ENCODE data around the gene XAB2. TPM values are rescaled to one million over a fixed set of nuclear protein-coding genes. Genes with fewer than 3 reads are reported as not detected.

XAB2 gene
- total and polyA plus RNA-seq, 5 experiments from 2014 or later: 6.6 to 71.0 (median 17.6) TPM

GRCh38 chr19:7625763-7626372 is 3.5 kb downstream of the XAB2 start:
- Mint-ChIP-seq H3K4me1 (peaks cover 23 to 38% (median 34%) of the 10 kb centered on the region in 4 donors), H3K27ac (peak overlapping the region in 1 of 10 donors; percentile 53), H3K9me3 (no peaks in the 10 kb centered on the region), H3K27me3 (no peaks in the 10 kb centered on the region), H3K36me3 (peaks cover 0 to 42% (median 8%) of the 10 kb centered on the region in 3 donors), H3K4me3 (peak overlapping the region in 1 of 10 donors; percentile 2)
- POLR2A ChIA-PET: interaction anchor here (0.5 to 1.6 kb wide), 2 partner anchors 11 to 12 kb away, joined by 4 read pairs; partner anchors contain the start of gene STXBP2
- no peak for ATAC-seq
- no peak for DNase-seq

GRCh38 chr19:7624810-7625209 is 4.5 kb downstream of the XAB2 start:
- DNase-seq (no peak), ATAC-seq (no peak)
- Mint-ChIP-seq H3K27ac (no peak overlapping the region), H3K9me3 (no peaks in the 10 kb centered on the region), H3K4me1 (peaks cover 21 to 29% (median 23%) of the 10 kb centered on the region in 4 donors), H3K27me3 (no peaks in the 10 kb centered on the region), H3K4me3 (no peak overlapping the region), H3K36me3 (peaks cover 0 to 46% (median 8%) of the 10 kb centered on the region in 3 donors)
- POLR2A ChIA-PET: interaction anchor here (0.9 kb wide), 1 partner anchor 85 kb away, joined by 3 read pairs; no protein-coding TSS in a partner anchor

GRCh38 chr19:7623725-7624603 is 5.4 kb downstream of the XAB2 start:
- Mint-ChIP-seq H3K4me1 (peaks cover 13 to 21% (median 15%) of the 10 kb centered on the region in 4 donors), H3K27ac (peak overlapping the region in 1 of 10 donors; percentile 34), H3K4me3 (no peak overlapping the region), H3K36me3 (peaks cover 0 to 42% (median 5%) of the 10 kb centered on the region in 3 donors), H3K27me3 (no peaks in the 10 kb centered on the region), H3K9me3 (no peaks in the 10 kb centered on the region)
- POLR2A ChIA-PET: interaction anchor here (0.6 kb wide), 1 partner anchor 550 kb away, joined by 3 read pairs; no protein-coding TSS in a partner anchor
- no peak for ATAC-seq
- no peak for DNase-seq

GRCh38 chr19:7622933-7623685 is 6.2 kb downstream of the XAB2 start:
- ATAC-seq: no peak
- peaks cover 0 to 48% (median 10%) of the 10 kb centered on the region in 3 donors for H3K36me3 Mint-ChIP-seq

GRCh38 chr19:7620442-7621412 is 8.6 kb downstream of the XAB2 start:
- POLR2A ChIA-PET: interaction anchor here (0.5 kb wide), 1 partner anchor 824 kb away, joined by 3 read pairs; no protein-coding TSS in a partner anchor

More at GRCh38 chr19:7622933-7623685, 6.2 kb downstream of the XAB2 start:
- peak overlapping the region in 1 of 10 donors; percentile 56 for H3K27ac Mint-ChIP-seq
- no peaks in the 10 kb centered on the region for H3K9me3 Mint-ChIP-seq
- H3K4me1 Mint-ChIP-seq: peaks cover 4 to 12% (median 8%) of the 10 kb centered on the region in 4 donors
- DNase-seq: no peak
- H3K27me3 Mint-ChIP-seq: no peaks in the 10 kb centered on the region
- POLR2A ChIA-PET: interaction anchor here (0.6 kb wide), 3 partner anchors 25 to 549 kb away, joined by 3 read pairs; no protein-coding TSS in a partner anchor
- H3K4me3 Mint-ChIP-seq: peak overlapping the region in 1 of 10 donors; percentile 34

GRCh38 chr19:7619671-7620441 is 9.5 kb downstream of the XAB2 start:
- ATAC-seq: no peak
- POLR2A ChIA-PET: no interaction called here
- H3K9me3 Mint-ChIP-seq: no peaks in the 10 kb centered on the region
- DNase-seq: no peak
- no peak overlapping the region for H3K4me3 Mint-ChIP-seq
- H3K27me3 Mint-ChIP-seq: no peaks in the 10 kb centered on the region
- peaks cover 0 to 48% (median 15%) of the 10 kb centered on the region in 3 donors for H3K36me3 Mint-ChIP-seq
- peak overlapping the region in 1 of 10 donors; percentile 9 for H3K27ac Mint-ChIP-seq
- H3K4me1 Mint-ChIP-seq: peaks cover 0 to 5% (median 2%) of the 10 kb centered on the region in 4 donors

More at GRCh38 chr19:7620442-7621412, 8.6 kb downstream of the XAB2 start:
- no peak overlapping the region for H3K4me3 Mint-ChIP-seq
- peaks cover 0 to 51% (median 15%) of the 10 kb centered on the region in 3 donors for H3K36me3 Mint-ChIP-seq
- no peaks in the 10 kb centered on the region for H3K27me3 Mint-ChIP-seq
- no peaks in the 10 kb centered on the region for H3K9me3 Mint-ChIP-seq
- no peak overlapping the region for H3K27ac Mint-ChIP-seq
- H3K4me1 Mint-ChIP-seq: peaks cover 0 to 5% (median 2%) of the 10 kb centered on the region in 4 donors
- ATAC-seq (no peak), DNase-seq (no peak)

GRCh38 chr19:7618771-7619510 is 10.4 kb downstream of the XAB2 start:
- Mint-ChIP-seq H3K4me1 (peaks cover 0 to 5% (median 2%) of the 10 kb centered on the region in 4 donors), H3K4me3 (peak overlapping the region in 1 of 10 donors; percentile 29), H3K36me3 (peaks cover 0 to 46% (median 15%) of the 10 kb centered on the region in 3 donors), H3K9me3 (no peaks in the 10 kb centered on the region), H3K27me3 (no peaks in the 10 kb centered on the region), H3K27ac (peak overlapping the region in 5 of 10 donors; percentile 11 to 91 (median 51))
- no peak for ATAC-seq
- no peak for DNase-seq
- POLR2A ChIA-PET: no interaction called here

- DNase-seq (no peak), ATAC-seq (no peak)
- Mint-ChIP-seq H3K4me3 (no peak overlapping the region), H3K9me3 (no peaks in the 10 kb centered on the region), H3K27me3 (no peaks in the 10 kb centered on the region), H3K27ac (peak overlapping the region in 4 of 10 donors; percentile 11 to 91 (median 64)), H3K4me1 (peaks cover 0 to 5% (median 2%) of the 10 kb centered on the region in 4 donors), H3K36me3 (peaks cover 0 to 44% (median 15%) of the 10 kb centered on the region in 3 donors)
- POLR2A ChIA-PET: no interaction called here
Observed at GRCh38 chr19:7618348-7618747, 11.0 kb downstream of the XAB2 start.

- no peaks in the 10 kb centered on the region for H3K27me3 Mint-ChIP-seq
- POLR2A ChIA-PET: no interaction called here
- peaks cover 0 to 38% (median 11%) of the 10 kb centered on the region in 3 donors for H3K36me3 Mint-ChIP-seq
- H3K4me3 Mint-ChIP-seq: no peak overlapping the region
- H3K4me1 Mint-ChIP-seq: peaks cover 0 to 3% (median 1%) of the 10 kb centered on the region in 4 donors
- DNase-seq (no peak), ATAC-seq (no peak)
- peak overlapping the region in 1 of 10 donors; percentile 91 for H3K27ac Mint-ChIP-seq
- no peaks in the 10 kb centered on the region for H3K9me3 Mint-ChIP-seq
Observed at GRCh38 chr19:7617735-7618134, 11.6 kb downstream of the XAB2 start.

GRCh38 chr19:7617172-7617571 is 12.2 kb downstream of the XAB2 start:
- peak overlapping the region in 2 of 10 donors; percentile 60 to 84 for H3K27ac Mint-ChIP-seq
- no peak for DNase-seq
- ATAC-seq: peak in 1 of 2 donors; percentile 12
- POLR2A ChIA-PET: no interaction called here
- no peaks in the 10 kb centered on the region for H3K9me3 Mint-ChIP-seq
- peaks cover 0 to 33% (median 11%) of the 10 kb centered on the region in 3 donors for H3K36me3 Mint-ChIP-seq
- peaks cover 0 to 3% (median 1%) of the 10 kb centered on the region in 4 donors for H3K4me1 Mint-ChIP-seq
- no peaks in the 10 kb centered on the region for H3K27me3 Mint-ChIP-seq
- no peak overlapping the region for H3K4me3 Mint-ChIP-seq

Data from naive thymus-derived CD8-positive, alpha-beta T cell (primary cell).